ENCODE measurements around the gene TMC1.
"Not testable (repeated sequence)": the region's sequence is repeated elsewhere in the genome, so short reads cannot be mapped to it uniquely, and the experiment has no call there.

The TMC1 gene

DNA sequence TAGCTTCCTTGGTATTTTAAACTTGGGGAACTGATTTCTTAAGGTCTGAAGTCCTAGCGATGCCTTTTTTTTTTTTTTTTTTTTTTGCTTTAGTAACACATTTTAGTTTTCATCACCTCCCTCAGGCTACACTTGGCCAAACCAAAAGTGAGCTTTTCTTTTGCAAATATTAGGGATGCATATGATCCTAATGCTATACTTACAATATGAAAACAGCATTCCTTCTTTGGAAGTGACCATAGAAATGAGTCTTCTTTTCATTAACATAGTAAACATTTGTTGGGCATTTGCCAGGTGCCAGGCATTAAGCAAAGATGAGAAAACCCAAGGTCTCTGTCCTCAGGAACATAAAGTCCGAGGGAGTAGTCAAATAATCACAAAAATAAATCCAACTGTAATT, 241.6 kb downstream of the TMC1 start:
- DNase-seq (ENCODE audit: low spot score): no peak

GRCh38 chr9:72769546-72769945, 248.1 kb downstream of the TMC1 start:
- no peak for DNase-seq (ENCODE audit: low spot score)

DNA sequence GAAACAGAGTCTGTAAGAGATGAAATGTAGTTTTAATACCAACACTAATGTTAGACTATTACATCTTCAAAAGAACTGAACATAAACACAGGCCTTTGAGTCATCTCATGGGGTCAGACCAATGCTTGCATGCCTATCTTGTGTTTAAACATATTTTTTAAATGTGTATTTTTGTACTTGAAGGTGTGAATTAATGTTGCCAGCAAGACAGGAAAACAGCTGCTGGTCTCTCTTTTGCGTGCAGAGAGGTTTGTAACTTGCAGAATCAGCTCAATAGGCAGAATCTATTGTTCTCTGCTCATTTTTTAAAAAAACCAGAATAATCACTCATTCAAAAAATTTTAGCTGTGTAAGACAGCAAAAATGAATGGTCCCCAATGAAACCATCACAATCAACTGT, 251.3 kb downstream of the TMC1 start:
- DNase-seq (ENCODE audit: low spot score): no peak

DNA sequence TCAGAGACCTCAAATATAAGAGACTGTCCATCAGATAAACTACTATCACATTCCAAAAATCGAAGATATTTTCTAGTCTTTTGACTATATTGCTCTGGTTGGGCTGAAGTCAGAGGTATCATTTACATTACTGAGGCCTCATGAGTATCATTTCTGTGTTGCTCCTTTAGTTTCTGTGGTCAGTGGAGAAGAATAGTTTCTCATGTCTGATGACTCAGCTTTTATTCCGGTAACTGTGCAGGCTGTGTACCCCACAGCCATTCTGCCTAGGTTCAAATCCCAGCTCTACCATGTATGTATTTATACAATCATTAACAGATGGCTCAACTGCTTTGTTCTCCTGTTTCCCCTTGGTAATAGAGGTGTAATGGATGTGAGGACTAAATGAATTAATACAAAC, 252.2 kb downstream of the TMC1 start:
- DNase-seq (ENCODE audit: low spot score): no peak

GRCh38 chr9:72775570-72775969, 254.2 kb downstream of the TMC1 start:
- no peak for DNase-seq (ENCODE audit: low spot score)

DNA sequence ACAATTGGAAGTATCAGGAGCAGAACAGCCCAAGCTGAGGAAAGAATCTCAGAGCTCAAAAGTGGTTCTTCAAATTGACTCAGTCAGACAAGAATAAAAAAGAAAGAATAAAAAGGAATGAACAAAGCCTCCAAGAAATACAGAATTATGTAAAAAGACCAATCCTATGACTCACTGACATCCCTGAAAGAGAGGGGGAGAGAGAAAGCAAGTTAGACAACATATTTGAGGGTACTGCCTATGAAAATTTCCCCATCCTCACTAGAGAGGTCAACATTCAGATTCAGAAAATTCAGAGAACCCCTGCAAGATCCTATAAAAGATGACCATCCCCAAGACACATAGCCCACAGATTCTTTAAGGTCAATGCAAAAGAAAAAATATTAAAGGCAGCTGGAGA, 258.2 kb downstream of the TMC1 start:
- DNase-seq (ENCODE audit: low spot score): no peak

GRCh38 chr9:72786948-72787347, 265.5 kb downstream of the TMC1 start:
- DNase-seq (ENCODE audit: low spot score): no peak

- DNase-seq (ENCODE audit: low spot score): no peak
These were observed 267.7 kb downstream of the TMC1 start for GRCh38 chr9:72788966-72789735.

DNA sequence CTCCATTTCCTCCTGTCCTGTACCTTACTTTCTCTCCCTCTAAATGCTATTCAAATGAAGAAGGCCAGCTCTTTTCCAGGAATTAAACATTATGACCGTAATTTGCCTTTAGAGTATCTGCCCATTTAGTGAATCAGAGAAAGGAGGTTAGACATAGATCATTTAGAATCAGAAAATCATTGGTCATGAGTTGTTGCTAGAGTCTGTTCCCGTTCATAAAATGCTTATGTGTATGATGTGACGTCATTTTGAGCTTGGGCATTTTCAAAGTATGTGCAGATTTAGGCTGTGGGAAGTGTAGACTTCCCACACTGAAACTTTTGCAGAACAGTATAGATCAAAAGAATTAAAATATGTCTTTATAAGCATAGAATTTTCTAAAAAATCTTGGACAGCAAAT, 268.5 kb downstream of the TMC1 start:
- no peak for DNase-seq (ENCODE audit: low spot score)

- no peak for DNase-seq (ENCODE audit: low spot score)
These were observed 269.6 kb downstream of the TMC1 start for GRCh38 chr9:72790989-72791388.

DNA sequence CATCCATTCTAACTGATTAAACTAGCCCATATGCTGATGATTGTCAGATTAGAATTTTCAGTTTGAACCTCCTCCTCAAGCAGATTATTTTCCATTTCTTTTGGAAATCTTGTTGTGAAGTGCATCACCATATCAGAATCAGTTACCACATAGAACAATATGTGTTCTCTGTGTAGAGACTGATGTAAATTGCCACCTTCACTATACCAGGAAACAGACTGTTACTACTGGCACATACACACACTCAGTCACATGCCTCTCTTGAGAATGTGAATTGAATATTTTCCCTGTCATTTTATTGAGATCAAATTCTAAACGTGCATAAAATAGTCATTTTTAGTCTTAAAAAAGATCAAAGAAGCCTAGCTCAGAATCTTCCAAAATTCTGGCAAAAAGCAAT, 270.0 kb downstream of the TMC1 start:
- DNase-seq (ENCODE audit: low spot score): no peak

DNA sequence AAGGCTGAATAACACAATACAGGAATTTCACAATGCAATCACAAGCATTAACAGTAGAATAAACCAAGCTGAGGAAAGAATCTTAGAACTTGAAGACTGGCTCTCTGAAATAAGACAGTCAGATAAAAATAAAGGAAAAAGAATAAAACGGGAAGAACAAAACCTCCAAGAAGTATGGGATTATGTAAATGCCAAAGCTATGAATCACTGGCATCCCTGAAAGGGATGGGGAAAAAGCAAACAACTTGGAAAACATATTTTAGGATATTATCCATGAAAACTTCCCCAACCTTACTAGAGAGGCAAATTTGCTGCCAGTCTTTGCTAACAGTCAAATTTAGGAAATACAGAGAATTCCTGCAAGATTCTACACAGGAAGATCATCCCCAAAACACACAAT, 273.5 kb downstream of the TMC1 start:
- no peak for DNase-seq (ENCODE audit: low spot score)

DNA sequence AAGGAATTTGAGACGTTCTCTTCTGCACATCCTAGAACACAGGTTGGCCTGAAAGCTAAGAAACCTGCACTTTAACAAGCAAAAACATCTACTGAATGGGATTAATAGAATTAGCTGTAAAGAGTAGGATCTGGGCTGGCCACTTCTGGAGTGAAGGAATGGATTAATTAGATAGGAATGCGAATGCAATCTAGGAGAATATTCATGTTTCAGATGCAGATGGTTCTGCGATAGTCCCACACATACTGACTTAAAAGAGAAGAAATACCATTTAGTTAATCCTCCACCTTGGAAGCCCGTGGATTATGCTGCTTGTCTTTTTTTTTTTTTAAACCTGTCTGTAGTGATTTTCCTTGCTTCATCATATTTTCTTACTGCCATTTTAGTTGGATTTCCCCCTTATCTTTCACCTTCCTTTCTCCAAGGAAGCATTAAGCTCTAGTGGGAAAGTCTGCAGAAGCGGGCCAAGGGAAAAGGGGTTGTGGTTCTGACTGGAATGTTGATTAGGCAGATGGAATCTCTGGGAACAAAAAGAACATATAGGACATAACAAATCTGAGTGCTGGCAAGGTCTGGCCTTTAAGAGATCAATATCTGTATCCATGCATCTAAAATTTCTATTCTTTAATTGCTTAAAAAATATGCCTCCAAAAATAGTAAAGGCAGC, 279.1 kb downstream of the TMC1 start:
- no peak for DNase-seq (ENCODE audit: low spot score)

GRCh38 chr9:72805238-72805637, 283.8 kb downstream of the TMC1 start:
- DNase-seq (ENCODE audit: low spot score): no peak

DNA sequence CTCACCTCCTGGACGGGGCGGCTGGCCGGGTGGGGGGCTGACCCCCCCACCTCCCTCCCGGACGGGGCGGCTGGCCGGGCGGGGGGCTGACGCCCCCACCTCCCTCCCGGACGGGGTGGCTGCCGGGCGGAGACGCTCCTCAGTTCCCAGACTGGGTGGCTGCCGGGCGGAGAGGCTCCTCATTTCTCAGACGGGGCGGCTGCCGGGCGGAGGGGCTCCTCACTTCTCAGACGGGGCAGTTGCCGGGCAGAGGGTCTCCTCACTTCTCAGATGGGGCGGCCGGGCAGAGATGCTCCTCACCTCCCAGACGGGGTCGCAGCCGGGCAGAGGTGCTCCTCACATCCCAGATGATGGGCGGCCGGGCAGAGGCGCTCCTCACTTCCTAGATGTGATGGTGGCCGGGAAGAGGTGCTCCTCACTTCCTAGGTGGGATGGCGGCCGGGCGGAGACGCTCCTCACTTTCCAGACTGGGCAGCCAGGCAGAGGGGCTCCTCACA, 285.0 kb downstream of the TMC1 start:
- not testable (repeated sequence) for DNase-seq (ENCODE audit: low spot score)

DNA sequence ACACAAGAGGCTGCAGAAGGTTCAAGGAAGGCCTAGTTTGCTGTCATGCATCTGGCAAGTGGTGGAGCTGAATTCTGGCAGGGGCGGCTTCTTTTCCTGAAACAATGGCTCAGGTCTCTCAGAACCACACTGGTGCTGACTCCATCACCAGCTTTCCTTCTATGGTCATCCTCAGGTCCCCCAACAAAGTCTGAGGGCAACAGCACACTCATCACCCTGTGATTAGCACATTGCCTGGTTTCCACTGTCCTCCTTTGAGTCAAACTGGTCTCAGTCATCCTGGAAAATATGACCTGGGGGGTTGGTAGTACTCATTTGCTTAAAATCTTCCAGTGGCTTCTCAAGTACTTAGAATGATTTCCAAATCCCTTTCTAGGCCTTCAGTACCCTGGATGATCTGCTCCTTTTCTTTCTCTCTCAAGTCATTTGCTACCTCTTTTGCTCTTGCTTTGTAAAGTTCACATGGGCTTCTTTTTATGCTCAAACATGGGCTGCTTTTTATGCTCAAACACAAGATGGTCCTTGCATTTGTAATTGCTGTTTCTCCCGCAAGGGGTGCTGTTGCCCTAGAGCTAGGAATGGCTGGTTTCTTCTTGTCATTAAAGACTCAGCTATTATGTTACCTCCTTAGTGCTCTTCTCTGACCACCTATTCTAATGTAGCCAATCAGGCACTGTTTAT, 286.5 kb downstream of the TMC1 start:
- peak; percentile 3 for DNase-seq (ENCODE audit: low spot score)

DNA sequence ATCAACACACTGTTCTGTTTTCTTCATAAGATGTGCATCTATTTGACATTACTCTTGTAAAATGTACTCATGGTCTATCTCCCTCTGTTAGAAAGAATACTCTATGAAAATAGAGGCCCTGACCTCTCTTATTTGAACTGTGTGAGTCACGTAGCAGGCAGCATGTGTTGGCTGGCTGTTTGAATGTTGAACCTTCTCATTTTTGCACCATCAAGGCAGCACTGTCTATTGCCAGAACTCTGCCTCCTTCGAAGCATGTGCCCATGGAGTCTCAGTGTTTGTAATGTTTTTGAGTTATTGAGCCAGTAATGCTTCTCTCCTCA, 287.0 kb downstream of the TMC1 start:
- no peak for DNase-seq (ENCODE audit: low spot score)

GRCh38 chr9:72809586-72809985, 288.2 kb downstream of the TMC1 start:
- DNase-seq (ENCODE audit: low spot score): no peak

DNA sequence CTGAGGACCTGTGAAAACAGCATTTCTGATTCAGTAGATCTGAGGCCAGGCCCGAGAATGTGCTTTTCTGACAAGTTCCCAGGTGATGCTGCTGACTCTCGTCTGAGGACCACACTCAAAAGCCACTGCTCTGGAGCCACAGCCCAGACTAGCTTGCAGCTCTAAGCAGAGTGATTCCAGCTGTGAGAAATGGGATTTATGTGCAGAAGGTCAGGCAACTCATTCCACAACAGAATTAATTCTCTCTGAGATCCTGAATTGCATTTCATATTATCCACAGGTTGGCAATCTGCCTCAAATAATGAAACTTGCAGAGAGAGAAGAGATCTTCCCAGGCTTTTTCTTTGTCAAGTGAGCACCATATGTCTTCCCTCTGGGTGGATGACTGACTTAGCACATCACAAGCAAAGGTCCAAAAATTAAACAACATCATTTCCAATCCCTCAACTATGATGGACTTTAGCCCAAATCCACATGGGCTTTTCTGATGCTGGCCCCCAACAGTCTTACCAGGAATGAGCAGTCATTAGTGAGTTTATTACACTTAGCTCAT, 291.2 kb downstream of the TMC1 start:
- no peak for DNase-seq (ENCODE audit: low spot score)

GRCh38 chr9:72813544-72813943, 292.1 kb downstream of the TMC1 start:
- DNase-seq (ENCODE audit: low spot score): no peak

DNA sequence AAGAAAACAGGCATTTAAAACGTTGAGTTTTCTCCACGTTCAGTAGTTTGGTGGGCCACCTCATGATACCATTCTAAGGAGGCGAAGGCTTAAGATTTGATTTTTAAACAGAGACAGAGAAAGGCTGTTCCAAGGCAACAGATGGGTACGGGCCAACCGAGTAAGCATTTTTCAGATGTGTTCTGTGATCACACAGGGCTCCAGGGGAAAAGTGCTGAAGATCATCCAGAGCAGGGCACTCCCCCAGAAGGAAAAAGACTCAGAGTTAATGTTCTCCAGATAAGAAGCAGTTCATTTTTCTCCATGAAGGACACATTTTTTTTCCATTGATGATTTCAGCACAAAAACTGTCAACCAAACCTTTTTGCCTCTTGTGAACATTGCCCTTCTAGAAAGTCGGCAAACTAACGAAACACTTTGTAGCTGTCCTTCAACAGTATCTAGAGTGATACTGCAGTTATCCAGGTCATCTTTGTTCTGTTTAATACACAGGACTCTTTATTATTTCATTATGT, 292.7 kb downstream of the TMC1 start:
- no peak for DNase-seq (ENCODE audit: low spot score)

GRCh38 chr9:72816666-72817065, 295.3 kb downstream of the TMC1 start:
- no peak for DNase-seq (ENCODE audit: low spot score)

- DNase-seq (ENCODE audit: low spot score): no peak
These were observed 296.0 kb downstream of the TMC1 start for GRCh38 chr9:72817413-72817812.
